Keratinocyte (primary cell): ENCODE results near the gene HNF4A. TPM values are rescaled to one million over a fixed set of nuclear protein-coding genes. Genes with fewer than 3 reads are reported as not detected.

Source experiments
- DNase-seq: peaks from one replicate; pipeline ENCODE4 v3.0.0-alpha.2; 2011; ENCODE audit warnings: low read depth, missing footprints, low spot score
- FAIRE-seq: peaks from 2 replicates; lab custom pipeline; 2011; peaks lifted over from hg19 to GRCh38; lab: Jason Lieb, UNC
- H2AFZ ChIP-seq: 2 replicates; pipeline ENCODE4 v1.6.0; 2012; ENCODE audit warnings: low read length, control low read depth, inconsistent platforms; ENCODE audit not compliant: control insufficient read depth
- H3K27ac ChIP-seq: 2 replicates; pipeline ENCODE4 v1.5.1; 2011; ENCODE audit warnings: low read length; ENCODE audit not compliant: control insufficient read depth, insufficient read depth
- H3K27me3 ChIP-seq: 3 replicates; pipeline ENCODE4 v1.6.0; 2011; ENCODE audit warnings: low read length; ENCODE audit not compliant: control insufficient read depth, insufficient read depth; ENCODE audit errors: extremely low read depth
- H3K36me3 ChIP-seq, 2 experiments: 2 replicates in 1 of 2; 3 replicates in 1 of 2; pipeline ENCODE4 v1.5.1; 2011; ENCODE audit warnings: low read length in 2 of 2, mild to moderate bottlenecking in 1 of 2; ENCODE audit not compliant: control insufficient read depth in 2 of 2, insufficient read depth in 2 of 2; ENCODE audit errors: extremely low read depth in 1 of 2
- H3K4me1 ChIP-seq: 3 replicates; pipeline ENCODE4 v1.5.1; 2011; ENCODE audit warnings: low read length; ENCODE audit not compliant: control insufficient read depth, insufficient read depth; ENCODE audit errors: extremely low read depth
- H3K4me2 ChIP-seq: 3 replicates; pipeline ENCODE4 v1.6.0; 2011; ENCODE audit warnings: low read depth, low read length; ENCODE audit not compliant: control insufficient read depth, insufficient read depth; ENCODE audit errors: extremely low read depth
- H3K4me3 ChIP-seq, 3 experiments: fragments of 200-600 bp in 1 of 3; sonication (generic) in 1 of 3; 2 replicates in 2 of 3; 3 replicates in 1 of 3; pipeline ENCODE4 v1.5.1; 2011 to 2016; ENCODE audit warnings: low read length in 3 of 3, mild to moderate bottlenecking in 3 of 3, control low read depth in 2 of 3, inconsistent platforms in 1 of 3, low read depth in 1 of 3, mixed read lengths in 1 of 3, mixed run types in 1 of 3, moderate library complexity in 1 of 3; ENCODE audit not compliant: control insufficient read depth in 2 of 3, insufficient read depth in 2 of 3; ENCODE audit errors: extremely low read depth in 1 of 3
- H3K79me2 ChIP-seq: 2 replicates; pipeline ENCODE4 v1.6.0; 2012; ENCODE audit warnings: low read length; ENCODE audit not compliant: control insufficient read depth, insufficient read depth
- H3K9ac ChIP-seq: 3 replicates; pipeline ENCODE4 v1.6.0; 2011; ENCODE audit warnings: low read length; ENCODE audit not compliant: control insufficient read depth, insufficient read depth; ENCODE audit errors: extremely low read depth
- H3K9me1 ChIP-seq: 3 replicates; pipeline ENCODE4 v1.6.0; 2011; ENCODE audit warnings: low read length; ENCODE audit not compliant: control insufficient read depth, insufficient read depth; ENCODE audit errors: extremely low read depth
- H3K9me3 ChIP-seq: 2 replicates; pipeline ENCODE4 v1.5.1; 2012; ENCODE audit warnings: low read depth, low read length; ENCODE audit not compliant: control insufficient read depth
- H4K20me1 ChIP-seq: 3 replicates; pipeline ENCODE4 v1.6.0; 2011; ENCODE audit warnings: low read length; ENCODE audit not compliant: control insufficient read depth, insufficient read depth; ENCODE audit errors: extremely low read depth
- CTCF ChIP-seq, 3 experiments: IDR thresholded peaks in 1 of 3; conservative IDR thresholded peaks in 1 of 3; optimal IDR thresholded peaks in 1 of 3; 2 replicates in 2 of 3; 3 replicates in 1 of 3; pipeline versions ENCODE3 to v1.5.1; 2011; ENCODE audit warnings: low read length in 3 of 3, mild to moderate bottlenecking in 3 of 3, moderate library complexity in 2 of 3, control low read depth in 1 of 3, inconsistent platforms in 1 of 3; ENCODE audit not compliant: insufficient read depth in 2 of 3; ENCODE audit errors: extremely low read depth in 1 of 3
- EZH2 ChIP-seq: IDR thresholded peaks from one replicate; pipeline ENCODE4 v1.6.1; 2012; ENCODE audit warnings: inconsistent platforms, mild to moderate bottlenecking, low read length, moderate library complexity
- dilution Hi-C: fragments of 300-500 bp; cut with MboI; formaldehyde crosslinking; loops from one replicate; pipeline ENCODE4 v1.7.0; 2020; ENCODE audit warnings: low sequenced_read_pairs; ENCODE audit not compliant: extremely low pct_ligation_motif_present
- polyA plus RNA-seq, 5 experiments: library from polyadenylated mRNA; depleted of rRNA in 3 of 5; stranded (reverse) in 3 of 5; stranded (forward) in 1 of 5; unstranded in 1 of 5; fragments of >200 nt; gene quantifications; 1 replicate in 1 of 5; 2 replicates in 3 of 5; 3 replicates in 1 of 5; pipeline versions ENCODE4 v1.2.1 to v1.2.3, GENCODE V29; 2011 to 2012; ENCODE audit warnings: missing spikeins in 2 of 5, low read depth in 1 of 5, low replicate concordance in 1 of 5

The HNF4A gene
- polyA plus RNA-seq, 1 donor (not counting 4 experiments of a cell fraction or from before 2014, with no cell fraction given) = not detected

- Histone ChIP-seq H3K4me1 (peaks cover 28% of the 10 kb centered on the region), H3K9me1 (no peaks in the 10 kb centered on the region), H3K27ac (no peak overlapping the region), H3K4me2 (no peak overlapping the region), H3K36me3 (no peaks in the 10 kb centered on the region), H3K79me2 (no peaks in the 10 kb centered on the region), H3K9me3 (no peaks in the 10 kb centered on the region), H4K20me1 (no peaks in the 10 kb centered on the region), H3K27me3 (no peaks in the 10 kb centered on the region), H2AFZ (no peak overlapping the region), H3K9ac (no peak overlapping the region), H3K4me3 (no peak overlapping the region)
- TF ChIP-seq CTCF (optimal IDR thresholded peaks at IDR 0.05 in 1 of 3, IDR thresholded peaks at IDR 0.05 in 1 of 3, conservative IDR thresholded peaks at IDR 0.05 in 1 of 3; ENCODE audit: extremely low read depth in 1 of 3, insufficient read depth in 2 of 3, low read length in 3 of 3) = no peak
- TF ChIP-seq EZH2 = no peak
- no peak for DNase-seq
- dilution Hi-C loops = no loop called here
- FAIRE-seq = no peak
These were observed 49.8 kb downstream of the HNF4A start for GRCh38 chr20:44405257-44405656.

GRCh38 chr20:44405785-44406571, 50.5 kb downstream of the HNF4A start:
- dilution Hi-C loops = no loop called here
- H3K4me2 ChIP-seq = no peak overlapping the region

More at GRCh38 chr20:44405785-44406571, 50.5 kb downstream of the HNF4A start:
- Histone ChIP-seq H3K4me1 (peaks cover 28% of the 10 kb centered on the region), H3K79me2 (no peaks in the 10 kb centered on the region), H3K36me3 (no peaks in the 10 kb centered on the region), H4K20me1 (no peaks in the 10 kb centered on the region), H3K9ac (no peak overlapping the region), H3K27ac (no peak overlapping the region), H3K9me3 (no peaks in the 10 kb centered on the region), H3K27me3 (no peaks in the 10 kb centered on the region), H2AFZ (no peak overlapping the region), H3K9me1 (no peaks in the 10 kb centered on the region), H3K4me3 (no peak overlapping the region)
- no peak for TF ChIP-seq CTCF (optimal IDR thresholded peaks at IDR 0.05 in 1 of 3, IDR thresholded peaks at IDR 0.05 in 1 of 3, conservative IDR thresholded peaks at IDR 0.05 in 1 of 3; ENCODE audit: extremely low read depth in 1 of 3, insufficient read depth in 2 of 3, low read length in 3 of 3)
- no peak for TF ChIP-seq EZH2
- no peak for FAIRE-seq
- no peak for DNase-seq
